Smooth muscle cell (in vitro differentiated cells): ENCODE data around the gene LCOR. TPM values are rescaled to one million over a fixed set of nuclear protein-coding genes. Genes with fewer than 3 reads are reported as not detected.
A peak's percentile ranks its signal among the peaks of the same experiment; 100 is the strongest.

Source experiments
- DNase-seq: peaks from one replicate; lab custom pipeline; 2025; ENCODE audit not compliant: unreplicated experiment; lab: John Stamatoyannopoulos, UW
- H2AFZ ChIP-seq: fragments of 200-600 bp; sonication (generic); 2 replicates; pipeline ENCODE4 v1.6.0; 2016; ENCODE audit warnings: antibody characterized with exemption, low read depth, mild to moderate bottlenecking
- H3F3A ChIP-seq: fragments of 200-600 bp; sonication (generic); 2 replicates; pipeline ENCODE4 v1.6.0; 2017; ENCODE audit warnings: antibody characterized with exemption, low read depth
- H3K27ac ChIP-seq: fragments of 200-600 bp; sonication (generic); 2 replicates; pipeline ENCODE4 v1.5.1; 2016; ENCODE audit warnings: low read depth, mild to moderate bottlenecking
- H3K27me3 ChIP-seq: fragments of 200-600 bp; sonication (generic); 2 replicates; pipeline ENCODE4 v1.6.1; 2016; ENCODE audit warnings: low read depth, mild to moderate bottlenecking
- H3K36me3 ChIP-seq: fragments of 200-600 bp; sonication (generic); 2 replicates; pipeline ENCODE4 v1.5.1; 2016; ENCODE audit warnings: low read depth
- H3K4me1 ChIP-seq: fragments of 200-600 bp; sonication (generic); 2 replicates; pipeline ENCODE4 v1.5.1; 2016; ENCODE audit warnings: low read depth
- H3K4me2 ChIP-seq: fragments of 200-600 bp; sonication (generic); 2 replicates; pipeline ENCODE4 v1.6.0; 2016; ENCODE audit warnings: mild to moderate bottlenecking
- H3K4me3 ChIP-seq: fragments of 200-600 bp; sonication (generic); 2 replicates; pipeline ENCODE4 v1.5.1; 2016; ENCODE audit warnings: mild to moderate bottlenecking
- H3K79me2 ChIP-seq: fragments of 200-600 bp; sonication (generic); 2 replicates; pipeline ENCODE4 v1.6.0; 2016; ENCODE audit warnings: low read depth, mild to moderate bottlenecking
- H3K9ac ChIP-seq: fragments of 200-600 bp; sonication (generic); 2 replicates; pipeline ENCODE4 v1.6.0; 2016; ENCODE audit warnings: low read depth
- H3K9me3 ChIP-seq: fragments of 200-600 bp; sonication (generic); replicated peaks from 2 replicates; pipeline ENCODE4 v1.5.1; 2016; ENCODE audit warnings: low read depth
- H4K20me1 ChIP-seq: fragments of 200-600 bp; sonication (generic); 2 replicates; pipeline ENCODE4 v1.6.0; 2016; ENCODE audit warnings: low read depth
- CTCF ChIP-seq: fragments of 200-600 bp; sonication (generic); IDR thresholded peaks from 2 replicates; pipeline ENCODE4 v1.5.1; 2017; ENCODE audit warnings: borderline replicate concordance, mild to moderate bottlenecking, antibody characterized with exemption; ENCODE audit not compliant: insufficient read depth, poor library complexity, severe bottlenecking
- WGBS: methylation state at CpG from one replicate; pipeline ENCODE4 v1.1.7; 2016; ENCODE audit warnings: low lambda C conversion rate; 5-methylcytosine and 5-hydroxymethylcytosine counted together
- polyA plus RNA-seq: library from polyadenylated mRNA; unstranded; fragments of >200 nt; fragmentation: Nextera tagmentation; extraction: Ambion mirVana; gene quantifications from 2 replicates; pipeline ENCODE4 v1.2.1, GENCODE V29; 2016
- total RNA-seq: library from RNA; depleted of rRNA; stranded (reverse); fragments of >200 nt; gene quantifications from 2 replicates; pipeline ENCODE4 v1.2.3, GENCODE V29; 2014

The LCOR gene
- total and polyA plus RNA-seq, 2 experiments from 2014 or later, result 10.6 to 27.8 TPM

GRCh38 chr10:96910488-96911395 is 78.6 kb downstream of the LCOR start:
- no peaks in the 10 kb centered on the region for H3K36me3 ChIP-seq
- H4K20me1 ChIP-seq, result peaks cover 87% of the 10 kb centered on the region
- no peak overlapping the region for H2AFZ ChIP-seq
- H3K4me1 ChIP-seq, result no peaks in the 10 kb centered on the region
- no peak for DNase-seq
- WGBS, result 90% methylated on average over 13 of the region's 13 CpGs
- TF ChIP-seq CTCF, result peak; percentile 51
- no peaks in the 10 kb centered on the region for H3K9me3 ChIP-seq
- no peak overlapping the region for H3K27ac ChIP-seq
- no peaks in the 10 kb centered on the region for H3F3A ChIP-seq
- no peaks in the 10 kb centered on the region for H3K27me3 ChIP-seq
- H3K4me3 ChIP-seq, result no peak overlapping the region
- H3K9ac ChIP-seq, result no peak overlapping the region
- no peak overlapping the region for H3K4me2 ChIP-seq
- peaks cover 43% of the 10 kb centered on the region for H3K79me2 ChIP-seq

- WGBS, result 85% methylated on average over 3 of the region's 3 CpGs
- Histone ChIP-seq H3K79me2 (peaks cover 28% of the 10 kb centered on the region), H4K20me1 (peaks cover 85% of the 10 kb centered on the region)
Observed at GRCh38 chr10:96912405-96912804, 80.3 kb downstream of the LCOR start.

GRCh38 chr10:96913906-96914305 is 81.8 kb downstream of the LCOR start:
- TF ChIP-seq CTCF, result no peak
- 99% methylated on average over 5 of the region's 5 CpGs for WGBS

More at GRCh38 chr10:96912405-96912804, 80.3 kb downstream of the LCOR start:
- Histone ChIP-seq H3K9me3 (no peaks in the 10 kb centered on the region), H3K4me3 (no peak overlapping the region), H3F3A (no peaks in the 10 kb centered on the region), H2AFZ (no peak overlapping the region), H3K27ac (no peak overlapping the region), H3K4me2 (no peak overlapping the region), H3K27me3 (no peaks in the 10 kb centered on the region), H3K36me3 (no peaks in the 10 kb centered on the region), H3K9ac (no peak overlapping the region), H3K4me1 (no peaks in the 10 kb centered on the region)
- TF ChIP-seq CTCF, result no peak
- no peak for DNase-seq

More at GRCh38 chr10:96913906-96914305, 81.8 kb downstream of the LCOR start:
- H4K20me1 ChIP-seq, result peaks cover 82% of the 10 kb centered on the region
- no peak overlapping the region for H3K4me3 ChIP-seq
- no peaks in the 10 kb centered on the region for H3K36me3 ChIP-seq
- peaks cover 3% of the 10 kb centered on the region for H3F3A ChIP-seq
- H2AFZ ChIP-seq, result no peak overlapping the region
- H3K27me3 ChIP-seq, result no peaks in the 10 kb centered on the region
- DNase-seq, result no peak
- H3K79me2 ChIP-seq, result peaks cover 21% of the 10 kb centered on the region
- H3K4me2 ChIP-seq, result no peak overlapping the region
- H3K27ac ChIP-seq, result no peak overlapping the region
- no peaks in the 10 kb centered on the region for H3K4me1 ChIP-seq
- no peaks in the 10 kb centered on the region for H3K9me3 ChIP-seq
- H3K9ac ChIP-seq, result no peak overlapping the region
